Measurements from ENCODE around the gene SLC16A12. TPM values are rescaled to one million over a fixed set of nuclear protein-coding genes. Genes with fewer than 3 reads are reported as not detected.
A peak's percentile ranks its signal among the peaks of the same experiment; 100 is the strongest.

Gene SLC16A12
- total and polyA plus RNA-seq, 2 of the 13 experiments (the other 11 are each of a cell fraction or from before 2014, with no cell fraction given), result 0.02 TPM; not detected in 1

DNA sequence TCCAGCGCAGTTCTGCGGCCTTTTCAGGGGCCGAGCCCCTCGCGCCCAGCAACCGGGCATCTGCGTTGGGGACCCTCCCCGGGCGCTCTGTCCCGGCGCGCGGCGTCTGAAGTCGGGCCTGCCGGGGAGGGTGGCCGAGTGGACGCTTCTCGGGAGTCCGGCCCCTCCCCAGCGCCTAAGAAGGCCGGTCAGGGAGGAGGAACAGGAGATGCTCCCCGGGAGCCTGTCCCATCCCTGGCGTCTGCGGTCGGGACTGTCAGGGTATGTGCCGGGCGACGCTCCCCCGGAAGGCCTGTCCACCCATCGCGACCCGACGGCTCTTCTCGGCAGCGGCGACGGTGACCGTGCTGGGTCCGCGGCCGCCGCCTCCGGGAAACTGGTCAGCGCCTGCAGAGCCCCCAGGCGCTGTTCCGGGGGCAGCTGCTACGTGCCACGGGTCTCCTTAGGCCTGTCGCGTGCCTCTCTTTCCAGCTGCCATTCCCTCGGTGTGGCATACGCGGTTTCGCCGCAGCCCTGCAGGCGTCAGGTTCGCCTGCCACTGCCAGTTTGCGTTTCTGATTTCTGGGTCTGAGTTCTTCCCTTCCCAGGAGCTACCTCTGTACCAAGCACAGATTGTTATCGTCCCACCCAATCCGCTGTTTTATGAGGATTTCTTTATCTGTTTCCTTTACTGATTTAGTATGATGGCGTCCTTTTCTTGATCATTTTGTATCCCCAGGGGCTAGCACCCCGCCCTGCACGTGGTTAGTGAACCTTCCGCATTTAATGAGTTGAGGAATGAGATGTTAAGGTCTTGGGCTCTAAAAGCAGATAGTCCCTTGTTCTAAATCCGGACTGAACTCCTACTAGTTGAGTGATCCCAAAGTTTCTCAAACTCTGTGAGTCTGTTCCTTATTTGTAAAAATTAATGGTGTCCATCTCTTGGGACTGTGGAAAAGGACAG is 120.2 kb downstream of the SLC16A12 start (continued):
- TF ChIP-seq, protein P1, sequence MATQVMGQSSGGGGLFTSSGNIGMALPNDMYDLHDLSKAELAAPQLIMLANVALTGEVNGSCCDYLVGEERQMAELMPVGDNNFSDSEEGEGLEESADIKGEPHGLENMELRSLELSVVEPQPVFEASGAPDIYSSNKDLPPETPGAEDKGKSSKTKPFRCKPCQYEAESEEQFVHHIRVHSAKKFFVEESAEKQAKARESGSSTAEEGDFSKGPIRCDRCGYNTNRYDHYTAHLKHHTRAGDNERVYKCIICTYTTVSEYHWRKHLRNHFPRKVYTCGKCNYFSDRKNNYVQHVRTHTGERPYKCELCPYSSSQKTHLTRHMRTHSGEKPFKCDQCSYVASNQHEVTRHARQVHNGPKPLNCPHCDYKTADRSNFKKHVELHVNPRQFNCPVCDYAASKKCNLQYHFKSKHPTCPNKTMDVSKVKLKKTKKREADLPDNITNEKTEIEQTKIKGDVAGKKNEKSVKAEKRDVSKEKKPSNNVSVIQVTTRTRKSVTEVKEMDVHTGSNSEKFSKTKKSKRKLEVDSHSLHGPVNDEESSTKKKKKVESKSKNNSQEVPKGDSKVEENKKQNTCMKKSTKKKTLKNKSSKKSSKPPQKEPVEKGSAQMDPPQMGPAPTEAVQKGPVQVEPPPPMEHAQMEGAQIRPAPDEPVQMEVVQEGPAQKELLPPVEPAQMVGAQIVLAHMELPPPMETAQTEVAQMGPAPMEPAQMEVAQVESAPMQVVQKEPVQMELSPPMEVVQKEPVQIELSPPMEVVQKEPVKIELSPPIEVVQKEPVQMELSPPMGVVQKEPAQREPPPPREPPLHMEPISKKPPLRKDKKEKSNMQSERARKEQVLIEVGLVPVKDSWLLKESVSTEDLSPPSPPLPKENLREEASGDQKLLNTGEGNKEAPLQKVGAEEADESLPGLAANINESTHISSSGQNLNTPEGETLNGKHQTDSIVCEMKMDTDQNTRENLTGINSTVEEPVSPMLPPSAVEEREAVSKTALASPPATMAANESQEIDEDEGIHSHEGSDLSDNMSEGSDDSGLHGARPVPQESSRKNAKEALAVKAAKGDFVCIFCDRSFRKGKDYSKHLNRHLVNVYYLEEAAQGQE (IDR thresholded peaks at IDR 0.05; ENCODE audit: borderline replicate concordance in 1 of 2, low read depth in 1 of 2, low read length in 2 of 2), result no peak
- TF ChIP-seq ZNF674 (CRISPR knock-in tag; IDR thresholded peaks at IDR 0.05; ENCODE audit: low read depth) (no peak), HOXA3 (CRISPR knock-in tag; IDR thresholded peaks at IDR 0.05) (no peak), ZNF224 (CRISPR knock-in tag; IDR thresholded peaks at IDR 0.05) (0 out of 2 replicates have a peak, but pooled peaks have one; percentile 57), ARHGAP35 (CRISPR knock-in tag; IDR thresholded peaks at IDR 0.05; ENCODE audit: borderline replicate concordance) (no peak), CC2D1A (CRISPR knock-in tag; IDR thresholded peaks at IDR 0.05) (no peak), HDAC6 (IDR thresholded peaks at IDR 0.05; ENCODE audit: low read depth, low read length) (no peak), ZBTB38 (CRISPR knock-in tag; IDR thresholded peaks at IDR 0.05) (no peak), ZNF234 (CRISPR knock-in tag; conservative IDR thresholded peaks at IDR 0.05) (no peak), ZC3H13 (CRISPR knock-in tag; IDR thresholded peaks at IDR 0.05) (peak; percentile 67; the same call in 1 of the 2 replicates), MAZ (IDR thresholded peaks at IDR 0.05; ENCODE audit: borderline replicate concordance, low read depth, low read length) (no peak), MAZ (CRISPR knock-in tag; IDR thresholded peaks at IDR 0.05; ENCODE audit: low read depth) (no peak), CEBPB (IDR thresholded peaks at IDR 0.05; ENCODE audit: borderline replicate concordance, low read depth, low read length) (no peak)
- TF ChIP-seq, protein P2, sequence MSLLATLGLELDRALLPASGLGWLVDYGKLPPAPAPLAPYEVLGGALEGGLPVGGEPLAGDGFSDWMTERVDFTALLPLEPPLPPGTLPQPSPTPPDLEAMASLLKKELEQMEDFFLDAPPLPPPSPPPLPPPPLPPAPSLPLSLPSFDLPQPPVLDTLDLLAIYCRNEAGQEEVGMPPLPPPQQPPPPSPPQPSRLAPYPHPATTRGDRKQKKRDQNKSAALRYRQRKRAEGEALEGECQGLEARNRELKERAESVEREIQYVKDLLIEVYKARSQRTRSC (CRISPR knock-in tag; IDR thresholded peaks at IDR 0.05; ENCODE audit: low read depth), result no peak
- TF ChIP-seq, protein P3, sequence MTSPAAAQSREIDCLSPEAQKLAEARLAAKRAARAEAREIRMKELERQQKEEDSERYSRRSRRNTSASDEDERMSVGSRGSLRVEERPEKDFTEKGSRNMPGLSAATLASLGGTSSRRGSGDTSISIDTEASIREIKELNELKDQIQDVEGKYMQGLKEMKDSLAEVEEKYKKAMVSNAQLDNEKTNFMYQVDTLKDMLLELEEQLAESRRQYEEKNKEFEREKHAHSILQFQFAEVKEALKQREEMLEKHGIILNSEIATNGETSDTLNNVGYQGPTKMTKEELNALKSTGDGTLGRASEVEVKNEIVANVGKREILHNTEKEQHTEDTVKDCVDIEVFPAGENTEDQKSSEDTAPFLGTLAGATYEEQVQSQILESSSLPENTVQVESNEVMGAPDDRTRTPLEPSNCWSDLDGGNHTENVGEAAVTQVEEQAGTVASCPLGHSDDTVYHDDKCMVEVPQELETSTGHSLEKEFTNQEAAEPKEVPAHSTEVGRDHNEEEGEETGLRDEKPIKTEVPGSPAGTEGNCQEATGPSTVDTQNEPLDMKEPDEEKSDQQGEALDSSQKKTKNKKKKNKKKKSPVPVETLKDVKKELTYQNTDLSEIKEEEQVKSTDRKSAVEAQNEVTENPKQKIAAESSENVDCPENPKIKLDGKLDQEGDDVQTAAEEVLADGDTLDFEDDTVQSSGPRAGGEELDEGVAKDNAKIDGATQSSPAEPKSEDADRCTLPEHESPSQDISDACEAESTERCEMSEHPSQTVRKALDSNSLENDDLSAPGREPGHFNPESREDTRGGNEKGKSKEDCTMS (CRISPR knock-in tag; conservative IDR thresholded peaks at IDR 0.05), result no peak
- TF ChIP-seq, protein P4, sequence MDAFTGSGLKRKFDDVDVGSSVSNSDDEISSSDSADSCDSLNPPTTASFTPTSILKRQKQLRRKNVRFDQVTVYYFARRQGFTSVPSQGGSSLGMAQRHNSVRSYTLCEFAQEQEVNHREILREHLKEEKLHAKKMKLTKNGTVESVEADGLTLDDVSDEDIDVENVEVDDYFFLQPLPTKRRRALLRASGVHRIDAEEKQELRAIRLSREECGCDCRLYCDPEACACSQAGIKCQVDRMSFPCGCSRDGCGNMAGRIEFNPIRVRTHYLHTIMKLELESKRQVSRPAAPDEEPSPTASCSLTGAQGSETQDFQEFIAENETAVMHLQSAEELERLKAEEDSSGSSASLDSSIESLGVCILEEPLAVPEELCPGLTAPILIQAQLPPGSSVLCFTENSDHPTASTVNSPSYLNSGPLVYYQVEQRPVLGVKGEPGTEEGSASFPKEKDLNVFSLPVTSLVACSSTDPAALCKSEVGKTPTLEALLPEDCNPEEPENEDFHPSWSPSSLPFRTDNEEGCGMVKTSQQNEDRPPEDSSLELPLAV (CRISPR knock-in tag; conservative IDR thresholded peaks at IDR 0.05; ENCODE audit: low read depth), result no peak
- TF ChIP-seq, protein P5, sequence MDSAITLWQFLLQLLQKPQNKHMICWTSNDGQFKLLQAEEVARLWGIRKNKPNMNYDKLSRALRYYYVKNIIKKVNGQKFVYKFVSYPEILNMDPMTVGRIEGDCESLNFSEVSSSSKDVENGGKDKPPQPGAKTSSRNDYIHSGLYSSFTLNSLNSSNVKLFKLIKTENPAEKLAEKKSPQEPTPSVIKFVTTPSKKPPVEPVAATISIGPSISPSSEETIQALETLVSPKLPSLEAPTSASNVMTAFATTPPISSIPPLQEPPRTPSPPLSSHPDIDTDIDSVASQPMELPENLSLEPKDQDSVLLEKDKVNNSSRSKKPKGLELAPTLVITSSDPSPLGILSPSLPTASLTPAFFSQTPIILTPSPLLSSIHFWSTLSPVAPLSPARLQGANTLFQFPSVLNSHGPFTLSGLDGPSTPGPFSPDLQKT (CRISPR knock-in tag; IDR thresholded peaks at IDR 0.05; ENCODE audit: borderline replicate concordance), result no peak
